Superior temporal gyrus (tissue), 1 donor: ENCODE results near the gene SLC25A52.
A peak's percentile ranks its signal among the peaks of the same experiment; 100 is the strongest.
"Not testable (repeated sequence)": the region's sequence is repeated elsewhere in the genome, so short reads cannot be mapped to it uniquely, and the experiment has no call there.

Experiments used
- DNase-seq: peaks from one replicate; pipeline ENCODE4 v3.0.0-alpha.2; 2016; ENCODE audit errors: extremely low spot score

The SLC25A52 gene

GRCh38 chr18:31740180-31740579, 20.5 kb downstream of the SLC25A52 start:
- DNase-seq = no peak

GRCh38 chr18:31739651-31740050, 21.0 kb downstream of the SLC25A52 start:
- DNase-seq = no peak

- DNase-seq = no peak
Measured at GRCh38 chr18:31738460-31739407, 21.9 kb downstream of the SLC25A52 start.

DNA sequence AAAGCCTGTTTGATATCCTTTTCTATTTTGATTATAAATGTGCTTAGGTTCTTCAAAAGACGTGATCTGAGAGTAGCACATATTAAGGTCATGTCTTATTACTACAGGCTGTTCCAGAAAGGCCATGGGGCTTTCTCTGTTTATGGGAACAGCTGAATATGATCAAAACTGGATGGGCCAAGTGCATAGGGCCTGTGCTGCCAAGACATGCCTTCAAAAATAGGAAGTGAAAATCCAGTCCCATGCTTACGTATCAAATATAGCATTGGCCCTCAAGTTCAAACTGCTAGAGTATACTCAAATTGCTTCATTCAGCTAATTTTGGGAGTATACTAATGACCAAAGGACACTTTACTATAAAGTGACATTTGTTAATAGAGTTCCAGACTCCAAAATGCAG, 24.1 kb downstream of the SLC25A52 start:
- no peak for DNase-seq

DNA sequence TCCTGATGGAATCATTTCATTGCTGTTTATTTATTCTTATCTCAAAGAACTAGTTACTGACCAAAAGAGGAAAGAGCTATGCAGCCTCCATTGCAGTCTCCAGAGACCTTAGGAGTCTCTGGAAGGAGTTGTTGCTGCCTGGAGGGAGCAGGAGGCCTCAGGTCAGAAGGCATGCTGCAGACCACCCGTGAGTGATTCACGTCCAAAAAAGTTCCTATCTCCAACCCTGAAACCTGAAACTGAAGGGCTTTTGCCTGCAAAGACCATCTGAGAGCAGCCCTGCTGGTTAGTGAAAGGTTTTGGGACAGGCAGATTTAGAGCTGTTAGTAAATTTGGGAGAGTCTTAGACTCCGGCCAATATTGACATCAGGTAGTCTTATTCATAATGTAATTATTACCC, 29.1 kb downstream of the SLC25A52 start:
- DNase-seq = no peak

- not testable (repeated sequence) for DNase-seq
Measured at GRCh38 chr18:31729196-31729595, 31.5 kb downstream of the SLC25A52 start.

DNA sequence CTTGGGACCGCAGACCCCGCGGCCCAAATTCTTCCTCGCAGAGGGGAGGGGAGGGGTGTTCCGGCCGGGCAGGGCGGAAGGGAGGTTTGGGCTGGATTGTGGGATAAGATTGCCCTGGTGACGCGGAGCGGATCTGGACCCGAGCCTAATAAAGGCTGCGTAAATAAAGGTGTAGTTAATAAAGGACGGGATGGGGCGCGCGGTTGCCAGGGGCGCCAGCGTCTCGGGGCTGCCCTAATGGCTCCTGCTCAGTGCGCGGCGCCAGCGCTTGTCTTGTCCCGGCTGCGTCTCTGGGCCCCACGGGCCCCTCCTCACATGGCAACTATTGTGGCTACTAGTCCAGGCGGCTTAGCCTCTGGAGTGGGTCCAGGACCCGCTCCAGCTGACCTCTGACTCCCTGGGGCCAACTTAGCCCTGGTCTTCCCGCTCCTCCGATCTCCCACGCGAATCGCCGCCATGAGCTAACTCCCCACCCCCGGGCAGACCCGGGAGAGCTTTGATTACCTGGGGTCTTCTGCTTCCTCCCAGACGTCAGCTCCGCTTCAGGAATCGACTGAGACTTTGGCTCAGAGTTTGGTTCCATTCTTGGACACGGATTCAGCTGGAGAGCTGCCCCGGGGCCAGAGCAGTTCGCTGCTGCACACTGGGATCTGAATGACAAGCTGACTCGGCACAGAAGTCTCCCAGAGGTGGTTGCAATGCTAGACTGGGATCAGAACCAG, 36.5 kb downstream of the SLC25A52 start:
- DNase-seq = no peak

- no peak for DNase-seq
Measured at GRCh38 chr18:31723639-31723989, 37.1 kb downstream of the SLC25A52 start.

- peak; percentile 95 for DNase-seq
Measured at GRCh38 chr18:31722369-31722957, 38.2 kb downstream of the SLC25A52 start.

DNA sequence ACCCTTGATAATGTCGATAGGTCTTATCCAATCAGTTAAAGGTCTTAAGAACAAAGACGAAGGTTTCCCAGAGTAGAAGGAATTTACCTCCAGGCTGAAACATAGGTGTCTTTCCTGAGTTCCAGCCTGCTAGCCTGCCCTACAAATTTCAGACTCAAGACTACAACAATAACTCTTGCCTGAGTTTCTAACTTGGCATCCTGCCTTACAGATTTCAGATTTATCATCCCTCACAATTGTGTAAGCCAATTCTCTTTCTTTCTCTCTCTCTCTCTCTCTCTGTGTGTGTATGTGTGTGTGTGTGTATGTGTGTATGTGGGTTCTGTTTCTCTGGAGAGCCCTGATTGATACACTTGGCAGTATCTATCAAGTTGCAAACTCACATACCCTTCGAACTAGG, 39.1 kb downstream of the SLC25A52 start:
- DNase-seq = no peak

GRCh38 chr18:31720867-31721266, 39.8 kb downstream of the SLC25A52 start:
- no peak for DNase-seq

GRCh38 chr18:31719363-31720006, 41.2 kb downstream of the SLC25A52 start:
- no peak for DNase-seq

GRCh38 chr18:31718386-31718785, 42.3 kb downstream of the SLC25A52 start:
- no peak for DNase-seq

DNA sequence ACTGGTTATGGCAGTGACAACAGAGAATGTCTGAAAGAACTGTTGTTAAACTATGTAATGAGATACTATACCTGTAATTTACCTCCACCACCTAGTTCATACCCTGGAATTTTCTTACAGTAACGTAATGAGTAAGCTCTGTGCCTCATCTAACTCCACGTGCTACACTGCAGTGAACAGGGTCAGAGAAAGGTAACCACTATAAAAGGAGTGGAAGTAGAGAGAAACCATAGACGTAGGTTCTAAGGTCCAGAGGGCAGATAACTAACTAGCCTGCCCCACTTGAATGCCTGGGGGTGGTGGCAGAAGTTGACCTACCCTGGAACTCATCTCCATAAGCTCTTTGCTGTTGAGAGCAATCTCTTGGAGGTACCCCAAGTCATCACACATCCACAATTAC, 44.3 kb downstream of the SLC25A52 start:
- DNase-seq = no peak

DNA sequence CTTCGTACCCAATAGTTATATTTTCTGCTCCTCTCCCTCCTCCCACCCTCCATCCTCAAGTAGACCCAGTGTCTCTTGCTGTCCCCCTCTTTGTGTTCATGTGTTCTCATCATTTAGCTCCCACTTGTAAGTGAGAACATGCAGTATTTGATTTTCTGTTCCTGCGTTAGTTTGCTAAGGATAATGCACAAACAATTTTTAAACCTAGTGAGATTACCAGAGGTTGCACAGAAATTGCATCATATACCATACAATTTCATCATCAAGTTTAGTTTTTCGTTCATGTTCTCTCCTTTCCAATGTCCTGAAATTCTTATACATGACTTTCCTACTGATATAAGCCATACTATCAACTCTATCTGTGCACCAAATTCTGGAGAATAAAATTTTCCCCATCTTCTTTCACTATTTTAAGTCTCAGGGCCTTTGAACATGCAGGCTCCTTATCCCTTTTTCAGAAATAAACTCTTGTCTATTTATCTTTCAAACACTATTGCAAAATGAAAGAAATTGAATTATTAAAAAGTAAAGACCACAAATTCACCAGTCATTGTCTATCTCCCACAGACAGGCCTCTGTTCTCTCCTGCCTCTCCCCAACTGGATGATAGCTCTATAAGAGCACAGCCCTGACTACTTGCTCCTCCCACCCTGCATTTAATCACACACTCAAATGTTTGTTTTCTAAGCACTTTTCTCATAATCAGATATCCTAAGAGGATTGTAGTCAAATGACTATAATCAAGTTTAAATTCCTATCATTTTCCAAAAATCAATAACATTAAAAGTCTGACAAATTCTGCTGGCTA, 49.1 kb downstream of the SLC25A52 start:
- DNase-seq = no peak

- DNase-seq = no peak
Measured at GRCh38 chr18:31710826-31711225, 49.9 kb downstream of the SLC25A52 start.
